Adrenal gland (tissue), 5 donors: ENCODE measurements around the gene FOXI1.

Experiments
- POLR2A ChIP-seq, 2 donors: fragments of 450-650 bp; IDR thresholded peaks; one replicate each; pipeline ENCODE4 v1.6.1; 2017; ENCODE audit warnings: antibody characterized with exemption in 2 of 2, mild to moderate bottlenecking in 2 of 2, moderate library complexity in 1 of 2
- TF ChIP-seq, protein P1 (sequence below), 6 experiments: fragments of 450-650 bp in 4 of 6; fragments of 200-600 bp in 2 of 6; sonication (generic) in 1 of 6; IDR thresholded peaks; 1 replicate in 5 of 6; 2 replicates in 1 of 6; pipeline versions ENCODE4 v1.5.1 to v1.8.0; 2016 to 2021; ENCODE audit warnings: antibody characterized with exemption in 6 of 6, mild to moderate bottlenecking in 2 of 6, moderate library complexity in 1 of 6
- donor health status: DM: no; HTN: no; CAD: no.

DNA sequence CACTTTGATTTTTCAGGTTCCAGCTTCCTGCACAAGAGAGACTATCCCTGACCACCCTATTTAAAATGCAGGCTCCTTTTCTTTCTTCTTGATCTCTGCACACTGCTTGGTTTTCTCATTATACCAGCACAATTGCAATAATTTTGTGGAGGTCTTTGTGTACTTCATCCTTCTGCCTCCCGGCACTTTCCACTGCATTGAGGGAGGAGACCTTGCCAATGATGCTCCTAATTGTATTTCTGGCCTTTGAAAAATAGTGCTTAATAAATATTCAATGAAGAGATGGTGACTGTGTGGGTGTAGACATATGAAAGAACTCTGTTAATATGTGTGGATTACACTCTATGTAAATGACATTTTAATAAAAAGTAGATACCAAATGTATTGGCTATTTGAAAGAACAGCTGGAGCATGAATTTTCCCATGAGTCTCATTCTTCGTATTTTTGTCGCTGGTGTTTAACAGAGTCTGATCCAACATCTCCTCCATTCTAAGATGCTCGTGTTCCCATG, 42.1 kb downstream of the FOXI1 start:
- TF ChIP-seq, protein P1, sequence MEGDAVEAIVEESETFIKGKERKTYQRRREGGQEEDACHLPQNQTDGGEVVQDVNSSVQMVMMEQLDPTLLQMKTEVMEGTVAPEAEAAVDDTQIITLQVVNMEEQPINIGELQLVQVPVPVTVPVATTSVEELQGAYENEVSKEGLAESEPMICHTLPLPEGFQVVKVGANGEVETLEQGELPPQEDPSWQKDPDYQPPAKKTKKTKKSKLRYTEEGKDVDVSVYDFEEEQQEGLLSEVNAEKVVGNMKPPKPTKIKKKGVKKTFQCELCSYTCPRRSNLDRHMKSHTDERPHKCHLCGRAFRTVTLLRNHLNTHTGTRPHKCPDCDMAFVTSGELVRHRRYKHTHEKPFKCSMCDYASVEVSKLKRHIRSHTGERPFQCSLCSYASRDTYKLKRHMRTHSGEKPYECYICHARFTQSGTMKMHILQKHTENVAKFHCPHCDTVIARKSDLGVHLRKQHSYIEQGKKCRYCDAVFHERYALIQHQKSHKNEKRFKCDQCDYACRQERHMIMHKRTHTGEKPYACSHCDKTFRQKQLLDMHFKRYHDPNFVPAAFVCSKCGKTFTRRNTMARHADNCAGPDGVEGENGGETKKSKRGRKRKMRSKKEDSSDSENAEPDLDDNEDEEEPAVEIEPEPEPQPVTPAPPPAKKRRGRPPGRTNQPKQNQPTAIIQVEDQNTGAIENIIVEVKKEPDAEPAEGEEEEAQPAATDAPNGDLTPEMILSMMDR (IDR thresholded peaks at IDR 0.05), result no peak
- TF ChIP-seq POLR2A (IDR thresholded peaks at IDR 0.05), result no peak
